ENCODE measurements around the gene TUBAL3. TPM values are rescaled to one million over a fixed set of nuclear protein-coding genes. Genes with fewer than 3 reads are reported as not detected.

The TUBAL3 gene
- total RNA-seq, 1 donor from 2014 or later: not detected

DNA sequence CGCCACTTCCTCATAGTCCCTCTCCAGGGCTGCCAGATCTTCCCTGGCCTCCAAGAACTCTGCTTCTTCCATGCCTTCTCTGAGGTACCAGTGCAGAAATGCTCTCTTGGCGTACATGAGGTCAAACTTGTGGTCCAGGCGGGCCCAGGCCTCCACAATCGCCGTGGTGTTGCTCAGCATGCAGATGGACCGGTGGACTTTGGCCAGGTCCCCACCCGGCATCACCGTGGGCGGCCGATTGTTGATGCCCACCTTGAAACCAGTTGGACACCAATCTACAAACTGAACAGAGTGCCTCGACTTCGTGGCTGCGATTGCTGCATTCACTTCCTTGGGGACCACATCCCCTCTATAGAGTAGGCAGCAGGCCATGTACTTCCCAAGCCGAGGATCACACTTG is 11.1 kb downstream of the TUBAL3 start:
- Histone ChIP-seq H3K4me1 (ENCODE audit: insufficient read depth, low read length) (no peaks in the 10 kb centered on the region), H3K9ac (ENCODE audit: low read length) (no peak overlapping the region), H3K36me3 (ENCODE audit: insufficient read depth, low read length) (no peaks in the 10 kb centered on the region), H3K4me3 (ENCODE audit: insufficient read depth, low read depth, low read length) (no peak overlapping the region), H3K27me3 (ENCODE audit: insufficient read depth, low read length) (peaks cover 3% of the 10 kb centered on the region), H3K4me2 (ENCODE audit: low read length) (no peak overlapping the region), H4K20me1 (ENCODE audit: insufficient read depth, low read length) (no peaks in the 10 kb centered on the region), H2AFZ (ENCODE audit: low read depth, low read length) (no peak overlapping the region), H3K27ac (ENCODE audit: low read depth, low read length) (no peak overlapping the region), H3K79me2 (ENCODE audit: insufficient read depth, low read length) (no peaks in the 10 kb centered on the region), H3K9me3 (ENCODE audit: insufficient read depth, low read depth, low read length) (peaks cover 8% of the 10 kb centered on the region)
- Mint-ChIP-seq H3K9me3 (ENCODE audit: unreplicated experiment) (peaks cover 24% of the 10 kb centered on the region), H3K27me3 (ENCODE audit: low read depth, unreplicated experiment) (no peaks in the 10 kb centered on the region), H3K4me1 (ENCODE audit: low read depth, unreplicated experiment) (no peaks in the 10 kb centered on the region), H3K4me3 (ENCODE audit: unreplicated experiment) (no peak overlapping the region), H3K36me3 (ENCODE audit: low read depth, unreplicated experiment) (no peaks in the 10 kb centered on the region), H3K27ac (ENCODE audit: unreplicated experiment) (no peak overlapping the region)
- FAIRE-seq (no peak), DNase-seq (ENCODE audit: low read depth) (no peak)
- TF ChIP-seq EZH2 (IDR thresholded peaks at IDR 0.05; ENCODE audit: insufficient read depth, low read length) (no peak), CTCF (IDR thresholded peaks at IDR 0.05; ENCODE audit: insufficient read depth, low read depth, low read length) (no peak)

- Mint-ChIP-seq H3K9me3 (ENCODE audit: unreplicated experiment) (peaks cover 26% of the 10 kb centered on the region), H3K27ac (ENCODE audit: unreplicated experiment) (no peak overlapping the region)
- no peak for TF ChIP-seq EZH2 (IDR thresholded peaks at IDR 0.05; ENCODE audit: insufficient read depth, low read length)
- TF ChIP-seq CTCF (IDR thresholded peaks at IDR 0.05; ENCODE audit: insufficient read depth, low read depth, low read length): no peak
These were observed 12.8 kb downstream of the TUBAL3 start for GRCh38 chr10:5391790-5392189.

DNA sequence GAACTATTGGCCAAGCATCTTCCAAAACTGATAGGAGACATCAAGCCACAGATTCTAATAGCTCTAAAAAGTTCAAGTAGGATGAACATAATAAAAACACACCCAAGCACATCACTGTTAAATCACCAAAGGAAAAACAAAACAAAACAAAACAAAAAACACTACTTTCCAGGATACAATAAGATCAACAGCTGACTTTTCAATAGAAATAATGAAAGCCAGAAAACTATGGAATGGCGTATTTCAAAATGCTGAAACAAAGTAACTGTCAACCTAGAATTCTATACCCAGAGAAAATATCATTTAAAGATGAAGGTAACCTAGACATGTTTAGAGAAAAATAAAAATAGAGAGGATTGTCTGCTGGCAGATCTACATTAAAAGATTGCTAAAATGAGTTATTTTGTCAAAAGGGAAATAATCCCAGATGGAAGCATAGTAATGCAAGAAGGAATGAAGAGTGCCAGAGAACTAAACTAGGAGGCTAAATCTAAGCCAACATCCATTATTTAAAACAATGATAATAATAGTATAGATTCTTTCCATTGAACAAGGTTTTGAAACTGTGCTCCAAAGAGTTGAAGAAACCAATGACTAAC is 13.9 kb downstream of the TUBAL3 start:
- DNase-seq (ENCODE audit: low read depth): no peak
- H3K4me3 ChIP-seq (ENCODE audit: insufficient read depth, low read depth, low read length): no peak overlapping the region
- H3K27me3 ChIP-seq (ENCODE audit: insufficient read depth, low read length): no peaks in the 10 kb centered on the region
- no peak overlapping the region for H3K27ac ChIP-seq (ENCODE audit: low read depth, low read length)
- H3K36me3 ChIP-seq (ENCODE audit: insufficient read depth, low read length): no peaks in the 10 kb centered on the region
- TF ChIP-seq CTCF (IDR thresholded peaks at IDR 0.05; ENCODE audit: insufficient read depth, low read depth, low read length): no peak
- no peak for TF ChIP-seq EZH2 (IDR thresholded peaks at IDR 0.05; ENCODE audit: insufficient read depth, low read length)
- no peak overlapping the region for H3K4me2 ChIP-seq (ENCODE audit: low read length)
- no peak overlapping the region for H3K9ac ChIP-seq (ENCODE audit: low read length)
- FAIRE-seq: no peak
- Mint-ChIP-seq H3K27me3 (ENCODE audit: low read depth, unreplicated experiment) (no peaks in the 10 kb centered on the region), H3K27ac (ENCODE audit: unreplicated experiment) (no peak overlapping the region), H3K9me3 (ENCODE audit: unreplicated experiment) (peaks cover 26% of the 10 kb centered on the region), H3K4me1 (ENCODE audit: low read depth, unreplicated experiment) (no peaks in the 10 kb centered on the region), H3K4me3 (ENCODE audit: unreplicated experiment) (no peak overlapping the region), H3K36me3 (ENCODE audit: low read depth, unreplicated experiment) (no peaks in the 10 kb centered on the region)
- H3K79me2 ChIP-seq (ENCODE audit: insufficient read depth, low read length): no peaks in the 10 kb centered on the region
- H4K20me1 ChIP-seq (ENCODE audit: insufficient read depth, low read length): no peaks in the 10 kb centered on the region
- peaks cover 8% of the 10 kb centered on the region for H3K9me3 ChIP-seq (ENCODE audit: insufficient read depth, low read depth, low read length)
- no peaks in the 10 kb centered on the region for H3K4me1 ChIP-seq (ENCODE audit: insufficient read depth, low read length)
- no peak overlapping the region for H2AFZ ChIP-seq (ENCODE audit: low read depth, low read length)

More at GRCh38 chr10:5391790-5392189, 12.8 kb downstream of the TUBAL3 start:
- H3K27me3 ChIP-seq (ENCODE audit: insufficient read depth, low read length): no peaks in the 10 kb centered on the region
- H3K36me3 ChIP-seq (ENCODE audit: insufficient read depth, low read length): no peaks in the 10 kb centered on the region
- H3K36me3 Mint-ChIP-seq (ENCODE audit: low read depth, unreplicated experiment): no peaks in the 10 kb centered on the region
- H3K9me3 ChIP-seq (ENCODE audit: insufficient read depth, low read depth, low read length): peaks cover 8% of the 10 kb centered on the region
- no peak overlapping the region for H3K9ac ChIP-seq (ENCODE audit: low read length)
- no peak for DNase-seq (ENCODE audit: low read depth)
- no peaks in the 10 kb centered on the region for H4K20me1 ChIP-seq (ENCODE audit: insufficient read depth, low read length)
- no peaks in the 10 kb centered on the region for H3K4me1 Mint-ChIP-seq (ENCODE audit: low read depth, unreplicated experiment)
- no peak overlapping the region for H3K27ac ChIP-seq (ENCODE audit: low read depth, low read length)
- no peak for FAIRE-seq
- no peak overlapping the region for H3K4me3 ChIP-seq (ENCODE audit: insufficient read depth, low read depth, low read length)
- no peaks in the 10 kb centered on the region for H3K79me2 ChIP-seq (ENCODE audit: insufficient read depth, low read length)
- H3K4me3 Mint-ChIP-seq (ENCODE audit: unreplicated experiment): no peak overlapping the region
- H2AFZ ChIP-seq (ENCODE audit: low read depth, low read length): no peak overlapping the region
- no peaks in the 10 kb centered on the region for H3K27me3 Mint-ChIP-seq (ENCODE audit: low read depth, unreplicated experiment)
- no peaks in the 10 kb centered on the region for H3K4me1 ChIP-seq (ENCODE audit: insufficient read depth, low read length)
- H3K4me2 ChIP-seq (ENCODE audit: low read length): no peak overlapping the region

Data from astrocyte (in vitro differentiated cells and primary cell).